ENCODE data around the gene IGF1R. TPM values are rescaled to one million over a fixed set of nuclear protein-coding genes. Genes with fewer than 3 reads are reported as not detected.
A peak's percentile ranks its signal among the peaks of the same experiment; 100 is the strongest.

The IGF1R gene
- total and polyA plus RNA-seq, 2 experiments from 2014 or later: 10.8 to 42.9 TPM

- H3K9me3 ChIP-seq (ENCODE audit: low read depth): no peaks in the 10 kb centered on the region
- no peaks in the 10 kb centered on the region for H3K79me2 ChIP-seq
- no peak overlapping the region for H3K4me3 ChIP-seq
- no peak for DNase-seq (ENCODE audit: low spot score)
- H3K4me2 ChIP-seq: no peak overlapping the region
- peak overlapping the region; percentile 35 for H3K27ac ChIP-seq
- peaks cover 6% of the 10 kb centered on the region for H4K20me1 ChIP-seq (ENCODE audit: insufficient read depth, poor library complexity, severe bottlenecking)
- no peaks in the 10 kb centered on the region for H3K9me2 ChIP-seq (replicated peaks; ENCODE audit: insufficient read depth)
- no peaks in the 10 kb centered on the region for H3K27me3 ChIP-seq
- WGBS (ENCODE audit: low lambda C conversion rate, missing lambda C conversion rate): 56% methylated on average over 5 of the region's 5 CpGs
- H3K4me1 ChIP-seq (ENCODE audit: insufficient read depth): peaks cover 33% of the 10 kb centered on the region
- H3K36me3 ChIP-seq (replicated peaks; ENCODE audit: insufficient read depth, low read depth): no peaks in the 10 kb centered on the region
- H2AFZ ChIP-seq: no peak overlapping the region
- TF ChIP-seq CTCF (IDR thresholded peaks at IDR 0.05; ENCODE audit: poor library complexity): no peak
- TF ChIP-seq EZH2phosphoT487 (IDR thresholded peaks at IDR 0.05; ENCODE audit: low read depth, severe bottlenecking, unreplicated experiment): no peak
- no peak for TF ChIP-seq EZH2 (IDR thresholded peaks at IDR 0.05; ENCODE audit: borderline replicate concordance)
Observed at GRCh38 chr15:98943051-98943508, 294.7 kb downstream of the IGF1R start.

- no peak for TF ChIP-seq EZH2phosphoT487 (IDR thresholded peaks at IDR 0.05; ENCODE audit: low read depth, severe bottlenecking, unreplicated experiment)
- no peak for TF ChIP-seq CTCF (IDR thresholded peaks at IDR 0.05; ENCODE audit: poor library complexity)
- no peak for TF ChIP-seq EZH2 (IDR thresholded peaks at IDR 0.05; ENCODE audit: borderline replicate concordance)
- Histone ChIP-seq H2AFZ (no peak overlapping the region), H3K9me3 (ENCODE audit: low read depth) (no peaks in the 10 kb centered on the region), H4K20me1 (ENCODE audit: insufficient read depth, poor library complexity, severe bottlenecking) (peaks cover 6% of the 10 kb centered on the region), H3K36me3 (replicated peaks; ENCODE audit: insufficient read depth, low read depth) (no peaks in the 10 kb centered on the region), H3K27me3 (no peaks in the 10 kb centered on the region), H3K4me3 (no peak overlapping the region), H3K27ac (peak overlapping the region; percentile 35), H3K9me2 (replicated peaks; ENCODE audit: insufficient read depth) (no peaks in the 10 kb centered on the region), H3K79me2 (no peaks in the 10 kb centered on the region), H3K4me1 (ENCODE audit: insufficient read depth) (peaks cover 33% of the 10 kb centered on the region), H3K4me2 (no peak overlapping the region)
- DNase-seq (ENCODE audit: low spot score): peak; percentile 29
- 49% methylated on average over 6 of the region's 6 CpGs for WGBS (ENCODE audit: low lambda C conversion rate, missing lambda C conversion rate)
Observed at GRCh38 chr15:98943601-98944151, 295.3 kb downstream of the IGF1R start.

GRCh38 chr15:98946301-98947255 is 298.2 kb downstream of the IGF1R start:
- Histone ChIP-seq H3K36me3 (replicated peaks; ENCODE audit: insufficient read depth, low read depth) (no peaks in the 10 kb centered on the region), H3K27me3 (no peaks in the 10 kb centered on the region), H3K27ac (no peak overlapping the region)

More at GRCh38 chr15:98946301-98947255, 298.2 kb downstream of the IGF1R start:
- peaks cover 24% of the 10 kb centered on the region for H3K4me1 ChIP-seq (ENCODE audit: insufficient read depth)
- DNase-seq (ENCODE audit: low spot score): no peak
- H3K9me3 ChIP-seq (ENCODE audit: low read depth): no peaks in the 10 kb centered on the region
- no peak overlapping the region for H3K4me2 ChIP-seq
- TF ChIP-seq EZH2 (IDR thresholded peaks at IDR 0.05; ENCODE audit: borderline replicate concordance) (no peak), EZH2phosphoT487 (IDR thresholded peaks at IDR 0.05; ENCODE audit: low read depth, severe bottlenecking, unreplicated experiment) (no peak), CTCF (IDR thresholded peaks at IDR 0.05; ENCODE audit: poor library complexity) (no peak)
- no peak overlapping the region for H3K4me3 ChIP-seq
- H2AFZ ChIP-seq: no peak overlapping the region
- no peaks in the 10 kb centered on the region for H3K79me2 ChIP-seq
- no peaks in the 10 kb centered on the region for H3K9me2 ChIP-seq (replicated peaks; ENCODE audit: insufficient read depth)
- WGBS (ENCODE audit: low lambda C conversion rate, missing lambda C conversion rate): 90% methylated on average over 13 of the region's 15 CpGs
- H4K20me1 ChIP-seq (ENCODE audit: insufficient read depth, poor library complexity, severe bottlenecking): peaks cover 6% of the 10 kb centered on the region
